HG03442 (cell line): ENCODE measurements around the gene RNGTT.
"Not testable (repeated sequence)": the region's sequence is repeated elsewhere in the genome, so short reads cannot be mapped to it uniquely, and the experiment has no call there.

Source experiments
- ATAC-seq: cut with Tn5 transposase; IDR thresholded peaks from one replicate; pipeline ENCODE4 v1.9.1; 2021; ENCODE audit warnings: mild to moderate bottlenecking, moderate library complexity; ENCODE audit not compliant: unreplicated experiment

Gene RNGTT

DNA sequence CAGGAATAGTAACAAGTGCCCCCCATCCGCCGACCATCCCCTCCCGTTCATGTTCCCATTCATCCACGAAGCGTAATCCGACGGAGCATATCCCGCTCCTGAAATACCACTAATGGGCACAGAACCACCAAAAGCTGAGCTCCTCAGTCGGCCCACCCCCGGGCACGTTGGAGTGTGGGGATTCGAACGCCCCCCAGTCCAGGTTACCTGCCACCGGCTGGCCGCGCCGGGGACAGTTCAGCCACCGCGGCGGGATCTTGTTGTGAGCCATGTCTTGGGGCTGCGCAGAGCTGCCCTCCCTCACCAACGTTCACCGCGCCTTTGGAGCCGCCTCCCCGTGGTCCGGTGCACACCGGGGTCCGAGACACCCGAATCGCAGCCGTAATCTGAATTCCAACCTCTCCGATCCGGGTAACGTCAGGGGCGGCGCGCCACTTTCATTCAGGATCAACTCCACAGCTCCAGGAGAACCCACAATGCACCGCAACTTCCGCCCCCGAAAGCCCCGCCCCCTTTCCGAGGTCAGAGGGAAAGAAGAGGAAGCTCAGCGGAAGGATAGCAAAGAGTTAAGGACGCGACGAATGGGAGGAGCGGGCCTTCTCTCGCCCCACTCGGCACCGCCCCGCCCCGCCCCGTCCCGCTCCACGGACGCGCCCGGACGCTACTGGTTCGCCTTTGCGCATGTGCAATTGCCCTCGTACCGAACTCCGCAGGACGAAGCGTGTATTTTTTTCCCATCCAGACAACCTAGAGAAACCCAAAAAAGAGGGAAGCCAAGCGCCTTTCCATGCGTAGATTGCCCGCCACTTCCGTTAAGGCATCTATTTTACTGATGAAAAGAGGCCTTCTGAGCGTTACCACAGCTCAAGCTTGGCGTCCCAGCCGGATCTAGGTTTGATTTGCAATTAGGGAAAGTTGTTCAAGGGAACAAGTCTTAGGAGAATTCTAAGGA is at the start of gene RNGTT:
Gene RNGTT, minus strand, starts transcription at position 480 of the 952 bp plus-strand sequence. Its CDS starts 209 bp downstream, at position 271.
- peak; percentile 97 for ATAC-seq

DNA sequence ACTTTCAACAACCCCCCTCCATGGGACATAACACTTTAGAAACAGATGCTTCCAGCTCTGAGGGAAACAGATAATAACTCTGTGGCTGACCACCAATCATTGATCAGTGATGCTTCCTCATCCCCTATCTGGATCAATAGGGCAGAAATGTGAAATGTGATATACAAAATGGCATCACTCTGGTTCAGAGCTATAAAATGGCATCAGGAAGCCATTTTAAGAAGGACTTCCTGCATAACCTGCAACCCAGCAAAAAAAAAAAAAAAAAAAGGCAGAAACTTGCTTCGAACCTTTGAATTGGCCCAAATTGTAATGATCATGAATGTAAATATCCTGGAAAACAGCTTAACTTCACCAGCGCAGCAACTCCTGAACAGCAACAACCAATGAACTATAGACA is 48.0 kb upstream of the RNGTT start:
- ATAC-seq, result no peak

DNA sequence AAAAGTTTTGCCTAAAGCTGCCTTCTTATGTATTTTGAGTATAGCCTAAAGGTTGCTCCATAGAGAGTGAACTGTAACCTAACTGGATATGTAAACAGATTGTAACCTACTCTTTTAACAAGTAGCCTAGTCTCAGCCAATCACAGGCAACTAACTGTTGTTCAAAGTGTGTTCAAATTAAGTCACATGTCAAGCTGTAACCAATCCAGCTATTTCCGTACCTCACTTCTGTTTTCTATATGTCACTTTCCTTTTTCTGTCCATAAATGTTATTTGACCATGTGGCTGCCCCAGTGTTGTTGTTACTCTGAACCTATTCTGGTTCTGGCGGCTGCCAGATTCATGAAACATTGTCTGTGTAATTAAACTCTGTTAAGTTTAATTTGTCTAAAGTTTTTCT is 47.4 kb upstream of the RNGTT start:
- no peak for ATAC-seq

DNA sequence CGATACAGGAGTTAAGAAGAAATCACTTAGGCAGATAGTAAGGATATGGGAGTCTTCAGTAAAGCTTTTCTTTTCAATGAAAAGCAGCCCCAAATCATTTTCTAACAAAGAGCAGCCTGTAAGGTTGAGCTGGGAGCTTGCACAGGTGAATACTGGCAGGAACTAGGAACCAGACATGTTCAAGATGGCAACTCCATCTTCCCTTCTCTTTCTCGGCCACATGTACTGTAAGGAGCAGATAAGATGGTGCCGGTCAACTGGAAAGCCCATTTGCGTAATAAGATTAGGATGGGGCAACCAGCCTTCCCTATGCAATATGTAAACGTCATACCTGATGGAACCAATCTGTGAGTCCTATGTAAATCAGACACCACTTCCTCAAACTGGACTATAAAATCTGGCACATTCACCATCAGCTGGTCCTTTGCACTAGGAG is 46.2 kb upstream of the RNGTT start:
- no peak for ATAC-seq

DNA sequence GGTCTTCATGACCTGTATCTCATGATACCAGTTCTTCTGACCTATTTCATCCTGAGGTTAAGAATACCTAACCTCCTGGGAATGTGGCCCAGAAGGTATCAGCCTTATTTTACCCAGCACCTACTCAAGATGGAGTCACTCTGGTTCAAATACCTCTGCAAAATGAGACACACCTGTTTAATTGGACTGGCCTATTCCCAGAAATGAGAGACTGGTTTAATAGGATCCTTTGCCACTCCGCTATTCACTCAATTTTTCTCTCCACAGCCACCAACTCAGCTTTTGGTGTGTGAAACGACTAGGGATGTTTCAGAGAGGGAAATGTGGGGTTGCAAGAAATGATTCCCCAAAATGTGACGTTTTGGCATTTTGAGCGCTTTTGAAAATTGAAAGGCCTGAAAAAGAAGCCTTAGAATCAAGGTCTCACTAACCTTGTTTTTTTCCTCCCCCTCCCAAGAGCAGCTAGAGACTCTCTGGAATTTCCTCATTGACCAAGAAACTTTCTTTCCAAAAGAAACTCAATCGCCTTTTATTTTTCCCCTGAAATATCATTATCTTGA is 45.5 kb upstream of the RNGTT start:
- no peak for ATAC-seq

DNA sequence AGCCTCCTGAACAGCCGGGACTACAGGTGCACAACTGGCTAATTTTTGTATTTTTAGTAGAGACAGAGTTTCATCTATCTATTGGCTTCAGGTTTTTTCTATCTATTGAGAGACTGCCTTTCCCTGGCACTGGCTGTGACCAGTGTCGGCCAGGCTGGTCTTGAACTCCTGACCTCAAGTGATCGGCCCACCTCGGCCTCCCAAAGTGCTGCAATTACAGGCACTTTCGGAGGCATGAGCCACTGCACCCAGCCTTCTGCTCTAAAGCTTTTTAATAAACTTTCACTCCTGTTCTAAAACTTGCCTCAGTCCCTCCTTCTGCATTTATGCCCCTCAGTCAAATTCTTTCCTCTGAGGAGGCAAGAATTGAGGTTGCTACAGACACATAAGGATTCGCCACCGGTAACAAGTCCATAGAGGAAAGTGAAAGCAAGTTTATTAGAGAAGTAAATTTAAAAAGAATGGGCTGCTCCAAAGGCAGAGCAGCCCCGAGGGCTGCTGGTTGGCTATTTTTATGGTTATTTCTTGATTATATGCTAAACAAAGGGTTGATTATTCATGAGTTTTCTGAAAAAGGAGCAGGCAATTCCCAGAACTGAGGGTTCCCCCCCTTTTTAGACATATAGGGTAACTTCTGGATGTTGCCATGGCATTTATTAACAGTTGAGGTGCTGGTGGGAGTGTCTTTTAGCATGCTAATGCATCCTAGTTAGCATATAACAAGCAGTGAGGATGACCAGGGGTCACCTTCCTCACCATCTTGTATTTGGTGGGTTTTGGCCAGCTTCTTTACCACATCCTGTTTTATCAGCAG is 44.8 kb upstream of the RNGTT start:
- ATAC-seq, result no peak

DNA sequence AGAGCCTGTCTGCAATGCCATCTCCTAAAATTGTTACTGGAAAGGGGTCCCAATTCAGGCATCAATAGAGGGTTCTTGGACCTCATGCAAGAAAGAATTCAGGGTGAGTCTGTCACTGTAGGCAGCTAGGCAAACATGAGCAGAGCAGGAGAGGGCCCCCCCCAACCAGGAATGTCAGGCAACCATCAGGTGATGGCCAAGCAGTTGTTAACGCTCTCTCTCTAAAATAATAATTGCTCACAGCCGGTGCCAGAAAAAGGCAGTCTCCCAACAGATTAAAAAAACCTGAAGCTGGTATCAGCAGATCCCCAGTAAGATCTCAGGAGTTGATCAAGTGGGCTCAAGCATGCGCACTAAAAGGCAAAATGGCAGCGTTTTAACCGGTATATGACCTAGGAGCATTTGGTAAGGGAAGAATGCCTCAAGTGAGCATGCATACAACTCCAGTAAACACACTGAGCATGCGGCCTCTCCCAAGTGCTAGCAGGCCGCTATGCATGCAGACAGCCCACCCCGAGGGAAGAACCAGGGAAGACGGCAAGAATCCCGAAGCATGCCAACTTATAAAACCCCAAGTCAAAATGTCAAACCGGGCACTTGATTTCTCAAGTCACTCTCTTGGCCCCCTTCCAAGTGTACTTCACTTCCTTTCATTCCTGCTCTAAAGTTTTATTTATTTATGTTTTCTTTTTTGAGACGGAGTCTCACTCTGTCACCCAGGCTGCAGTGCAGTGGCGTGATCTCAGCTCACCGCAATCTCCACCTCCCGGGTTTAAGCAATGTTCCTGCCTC is 44.0 kb upstream of the RNGTT start:
- no peak for ATAC-seq

DNA sequence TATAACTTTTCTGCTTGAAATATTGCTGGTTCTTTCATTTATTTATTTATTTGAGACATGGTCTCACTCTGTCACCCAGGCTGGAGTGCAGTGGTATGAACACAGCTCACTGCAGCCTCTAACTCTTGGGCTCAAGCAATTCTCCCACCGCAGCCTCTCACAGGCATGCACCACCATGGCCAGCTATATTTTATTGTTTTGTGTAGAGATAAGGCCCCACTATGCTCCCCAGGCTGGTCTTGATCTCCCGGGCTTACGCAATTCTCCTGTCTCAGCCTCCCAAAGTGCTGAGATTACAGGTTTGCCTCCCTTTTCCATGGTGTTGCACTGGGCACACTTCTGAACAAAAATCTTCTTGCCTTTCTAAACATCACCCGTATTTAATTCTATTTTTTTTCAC is 39.1 kb upstream of the RNGTT start:
- no peak for ATAC-seq

DNA sequence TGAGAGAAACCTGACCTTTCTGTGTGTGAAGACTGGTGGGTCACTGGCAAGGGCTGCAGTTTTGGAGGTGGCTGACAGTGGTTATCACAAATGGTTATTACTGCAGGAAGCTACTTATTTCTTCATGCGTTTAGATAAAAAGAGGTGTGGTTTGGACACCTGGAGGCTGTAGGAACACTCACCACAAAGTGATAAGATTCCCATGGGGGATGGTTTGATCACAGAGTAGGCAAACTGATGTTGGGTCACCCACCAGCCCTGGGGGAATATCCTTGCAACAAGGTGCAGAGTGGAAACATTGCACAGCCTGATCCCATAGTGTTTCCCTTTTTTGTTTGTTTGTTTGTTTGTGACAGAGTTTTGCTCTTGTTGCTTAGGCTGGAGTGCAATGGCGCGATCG is 33.9 kb upstream of the RNGTT start:
- no peak for ATAC-seq

DNA sequence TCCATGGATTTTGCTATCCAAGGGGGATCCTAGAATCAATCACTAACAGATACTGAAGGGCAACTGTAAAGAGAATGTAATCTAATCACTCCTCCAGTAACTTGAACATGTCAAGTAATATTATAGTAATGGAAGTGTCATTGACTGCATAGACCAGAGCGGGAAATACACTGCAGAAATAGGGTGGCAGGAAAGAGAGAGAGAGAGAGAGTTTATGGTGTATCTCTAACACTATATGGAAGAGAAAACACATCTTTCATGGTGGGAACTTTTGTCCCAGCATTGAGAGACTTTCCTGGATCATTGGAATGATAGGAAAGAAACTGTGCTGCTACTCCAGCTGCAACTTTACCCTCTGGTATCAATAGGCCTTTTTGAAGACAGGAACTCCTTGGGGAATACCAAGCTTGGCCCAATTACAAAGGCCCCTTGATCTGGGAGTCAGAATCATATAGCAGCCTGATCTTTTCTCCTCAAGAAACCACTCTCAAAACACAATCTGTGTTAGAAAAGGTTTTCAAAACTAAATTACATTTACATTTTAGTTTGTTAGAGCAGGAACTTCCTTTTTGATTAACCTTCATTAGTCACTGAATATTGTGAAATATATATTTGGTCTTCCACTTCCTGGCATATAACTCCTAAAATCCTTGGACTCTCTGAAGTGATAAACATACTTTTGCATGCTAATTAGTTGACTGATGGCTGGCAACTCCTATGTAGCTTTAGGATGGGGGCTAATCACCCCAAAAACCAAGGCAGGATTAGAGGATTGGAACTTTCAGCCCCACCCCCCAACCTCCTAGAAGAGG is 29.5 kb upstream of the RNGTT start:
- no peak for ATAC-seq

DNA sequence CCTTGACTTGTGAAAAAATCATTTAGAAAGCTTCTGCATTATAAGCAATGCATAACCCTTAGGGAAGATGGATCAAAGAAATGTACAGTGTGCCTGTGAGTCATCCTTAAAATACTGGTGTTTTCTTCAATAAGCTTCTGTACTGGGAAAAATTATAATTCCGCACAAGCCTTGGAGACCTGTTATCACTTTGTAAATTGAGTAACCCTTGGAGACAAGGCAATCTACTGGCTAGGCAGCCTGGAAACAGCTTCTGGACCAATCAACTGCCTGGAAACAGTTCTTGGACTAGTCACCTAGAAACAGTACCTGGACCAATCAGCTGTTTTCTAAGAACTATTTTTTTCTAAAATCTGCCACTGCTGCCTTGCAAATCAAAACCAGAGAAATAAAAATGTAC is 25.8 kb upstream of the RNGTT start:
- no peak for ATAC-seq

DNA sequence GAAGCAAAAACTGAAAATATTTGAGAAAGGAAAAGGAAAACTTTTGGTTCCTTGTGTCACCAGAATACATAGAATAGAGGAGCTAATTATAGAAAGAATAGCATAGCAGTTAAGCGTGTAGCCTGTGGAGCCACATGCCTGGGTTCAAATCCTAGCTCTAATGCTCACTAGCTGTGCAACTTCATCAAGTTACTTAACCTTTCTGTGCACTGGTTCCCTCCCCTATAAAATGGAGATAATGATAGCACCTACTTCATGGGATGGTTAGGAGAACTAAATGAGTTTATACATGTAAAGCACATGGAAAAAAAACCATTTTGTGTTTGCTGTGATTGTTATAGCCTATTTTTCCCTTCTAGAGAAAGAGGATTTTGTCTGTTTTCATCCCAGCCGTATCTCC is 24.5 kb upstream of the RNGTT start:
- ATAC-seq, result no peak

DNA sequence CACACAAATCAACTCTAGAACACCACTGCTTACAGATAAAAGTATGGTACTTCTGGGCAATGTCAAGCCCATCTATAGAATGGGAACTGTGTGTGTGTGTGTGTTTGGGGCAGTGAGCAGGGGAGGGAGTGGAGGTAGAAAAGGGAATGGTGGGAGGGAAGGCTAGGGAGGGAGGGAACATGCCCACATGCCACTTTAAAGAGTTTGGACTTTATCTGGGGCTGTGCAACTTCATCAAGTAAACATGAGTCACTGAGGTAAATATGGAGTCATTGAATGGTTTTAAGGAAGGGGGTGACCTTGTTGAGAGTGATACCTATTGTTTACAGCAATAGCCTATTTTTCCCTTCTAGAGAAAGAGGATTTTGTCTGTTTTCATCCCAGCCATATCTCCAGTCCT is 22.5 kb upstream of the RNGTT start:
- no peak for ATAC-seq

DNA sequence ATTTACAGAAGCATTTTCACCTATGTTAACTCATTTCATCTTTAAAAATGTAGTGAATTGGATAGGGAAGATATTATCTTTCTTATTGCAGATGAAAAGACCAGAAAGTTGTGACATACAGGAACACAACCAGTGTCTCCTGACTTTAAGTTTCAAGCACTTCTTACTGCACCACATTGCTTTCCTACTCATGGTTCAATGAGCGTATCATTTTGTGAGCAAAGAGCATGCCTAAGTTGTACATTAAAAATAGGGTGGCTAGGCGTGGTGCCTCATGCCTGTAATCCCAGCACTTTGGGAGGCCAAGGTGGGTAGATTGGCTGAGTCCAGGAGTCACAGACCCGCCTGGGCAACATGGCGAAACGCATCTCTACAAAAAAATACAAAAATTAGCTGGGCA is 21.2 kb upstream of the RNGTT start:
- no peak for ATAC-seq

DNA sequence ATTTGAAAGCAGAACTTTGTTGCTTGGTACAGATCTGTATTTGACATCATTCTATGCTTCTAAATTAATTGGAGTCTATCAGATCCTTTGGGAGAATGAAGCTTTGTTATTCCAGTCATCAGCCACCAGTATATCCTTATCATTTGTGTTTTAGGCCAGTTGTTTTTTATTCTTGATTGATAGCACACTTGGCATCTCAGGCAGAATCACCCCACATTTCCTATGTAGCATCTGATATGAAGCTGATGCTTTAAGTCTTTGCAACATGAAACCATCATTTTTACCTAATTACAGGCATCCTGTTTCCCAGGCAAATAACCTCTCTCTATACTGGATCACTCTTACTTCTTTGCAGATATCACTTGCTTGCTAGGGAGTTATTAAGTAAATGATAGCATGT is 20.7 kb upstream of the RNGTT start:
- no peak for ATAC-seq

DNA sequence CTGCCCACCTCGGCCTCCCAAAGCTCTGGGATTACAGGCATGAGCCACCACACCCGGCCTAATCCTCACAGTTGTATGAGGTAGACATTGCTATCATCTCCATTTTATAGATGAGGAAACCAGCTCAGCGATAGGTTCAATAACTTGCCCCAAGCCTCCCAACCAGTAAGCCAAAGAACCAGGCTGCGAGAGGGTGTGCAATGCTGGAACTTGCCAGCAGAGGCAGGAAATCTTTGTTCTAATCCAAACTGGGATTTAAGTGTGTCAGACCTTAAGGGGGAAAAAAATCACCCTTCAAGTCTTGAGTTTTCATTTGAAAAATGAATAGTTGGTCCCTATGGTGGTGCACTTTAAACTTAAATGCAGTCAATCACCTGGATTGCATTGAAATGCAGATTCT is 20.1 kb upstream of the RNGTT start:
- no peak for ATAC-seq

DNA sequence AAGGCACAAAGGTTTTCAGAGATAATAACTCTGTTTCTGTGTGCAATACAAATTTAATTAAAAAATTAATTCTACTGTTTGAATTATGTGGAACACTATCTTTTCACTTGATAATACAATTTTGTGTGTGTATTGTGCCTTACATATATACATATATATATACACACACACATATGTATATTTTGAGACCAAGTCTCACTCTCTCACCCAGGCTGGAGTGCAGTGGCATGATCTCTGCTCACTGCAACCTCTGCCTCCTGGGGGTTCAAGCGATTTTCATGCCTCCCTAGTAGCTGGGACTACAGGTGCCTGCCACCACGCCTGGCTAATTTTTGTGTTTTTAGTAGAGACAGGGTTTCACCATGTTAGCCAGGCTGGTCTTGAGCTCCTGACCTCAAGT is 19.7 kb upstream of the RNGTT start:
- not testable (repeated sequence) for ATAC-seq

DNA sequence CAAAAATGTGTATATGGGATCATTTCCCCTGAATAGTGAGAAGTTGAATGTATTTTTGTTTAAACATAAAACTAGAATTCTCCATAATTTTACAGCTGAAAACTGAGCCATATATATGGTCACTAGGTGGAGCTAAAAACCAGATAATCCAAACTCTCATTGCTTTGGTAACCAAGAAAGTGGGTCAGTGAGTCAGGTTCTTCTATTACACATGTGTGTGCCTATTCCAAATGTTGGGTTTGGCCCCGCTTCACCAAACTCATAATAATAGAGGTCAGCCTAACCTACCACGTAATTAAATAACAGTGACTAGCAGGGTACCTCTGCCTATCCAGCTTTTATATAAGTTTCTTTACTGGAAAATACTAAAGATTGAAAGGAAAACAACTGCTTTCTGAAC is 19.3 kb upstream of the RNGTT start:
- peak; percentile 64 for ATAC-seq

DNA sequence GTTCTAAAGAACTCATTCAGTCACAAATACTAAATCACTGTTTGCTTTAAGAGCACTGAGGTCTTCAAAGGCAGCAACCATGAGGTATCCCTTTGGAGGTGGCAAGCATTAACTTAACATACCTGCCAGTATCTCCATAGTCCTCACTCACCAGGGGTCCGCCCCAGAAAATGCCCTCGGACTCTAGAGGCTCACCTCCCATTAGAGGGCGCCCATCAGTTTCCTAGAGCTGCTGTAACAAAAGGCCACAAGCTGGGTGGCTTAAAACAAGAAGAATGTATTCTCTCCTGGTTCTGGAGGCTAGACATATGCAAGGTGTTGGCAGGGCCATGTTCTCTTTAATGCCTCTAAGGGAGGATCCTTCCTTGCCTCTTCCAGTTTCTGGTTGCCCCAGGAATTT is 12.0 kb upstream of the RNGTT start:
- ATAC-seq, result no peak
